IMR-90 (cell line): ENCODE results near the gene HSPA1L. TPM values are rescaled to one million over a fixed set of nuclear protein-coding genes. Genes with fewer than 3 reads are reported as not detected.

Source experiments
- ATAC-seq: fragments of 200-7000 bp; cut with Tn5 transposase; 2 replicates; pipeline ENCODE4 v1.9.1; 2020; ENCODE audit warnings: low read depth, mild to moderate bottlenecking, moderate library complexity
- BruUV-seq: library from RNA; stranded (reverse); fragments of 400-500 nt; replicated peaks from 2 replicates; lab custom pipeline; 2021; lab: Mats Ljungman, UMichigan
- CTCF ChIA-PET: fragments of 300-600 bp; formaldehyde crosslinking; extraction: SDS; loops from one replicate; lab custom pipeline; 2021; ENCODE audit warnings: antibody characterized with exemption; lab: Yijun Ruan, JAX
- POLR2A ChIA-PET: fragments of 300-600 bp; sonication (Branson Sonifier 250); formaldehyde crosslinking; loops from one replicate; lab custom pipeline; 2022; ENCODE audit warnings: antibody characterized with exemption; ENCODE audit not compliant: unreplicated experiment; lab: Charles Lee
- DNase-seq: peaks from one replicate; pipeline ENCODE4 v3.0.0; 2013
- H2AFZ ChIP-seq: replicated peaks from 2 replicates; pipeline ENCODE3; 2013; ENCODE audit warnings: low read length, mild to moderate bottlenecking; ENCODE audit not compliant: poor library complexity
- H2AK5ac ChIP-seq: 2 replicates; pipeline ENCODE4 v1.6.1; 2013; ENCODE audit warnings: low read depth, low read length, inconsistent platforms
- H2AK9ac ChIP-seq: replicated peaks from 2 replicates; pipeline ENCODE3; 2013; ENCODE audit warnings: mild to moderate bottlenecking, low read depth, low read length, moderate library complexity; ENCODE audit not compliant: poor library complexity
- H2BK120ac ChIP-seq: 2 replicates; pipeline ENCODE4 v1.6.1; 2013; ENCODE audit warnings: low read depth, low read length, inconsistent platforms
- H2BK15ac ChIP-seq: 3 replicates; pipeline ENCODE4 v1.6.1; 2013; ENCODE audit warnings: low read depth, low read length, inconsistent platforms
- H2BK20ac ChIP-seq: 2 replicates; pipeline ENCODE4 v1.6.1; 2013; ENCODE audit warnings: low read depth, mild to moderate bottlenecking, inconsistent platforms, low read length, moderate library complexity
- H2BK5ac ChIP-seq: 2 replicates; pipeline ENCODE4 v1.6.1; 2013; ENCODE audit warnings: mild to moderate bottlenecking, low read depth, low read length, inconsistent platforms; ENCODE audit not compliant: poor library complexity, severe bottlenecking
- H3K14ac ChIP-seq: replicated peaks from 2 replicates; pipeline ENCODE4 v1.6.1; 2013; ENCODE audit warnings: low read depth, low read length, inconsistent platforms
- H3K18ac ChIP-seq: 2 replicates; pipeline ENCODE4 v1.6.1; 2013; ENCODE audit warnings: low read depth, low read length, control low read depth
- H3K23ac ChIP-seq: 2 replicates; pipeline ENCODE4 v1.6.1; 2013; ENCODE audit warnings: low read depth, low read length, inconsistent platforms
- H3K27ac ChIP-seq: 2 replicates; pipeline ENCODE4 v1.5.1; 2013; ENCODE audit warnings: mild to moderate bottlenecking, control low read depth, low read length; ENCODE audit not compliant: insufficient read depth
- H3K27me3 ChIP-seq: 2 replicates; pipeline ENCODE4 v1.6.1; 2013; ENCODE audit warnings: low read length; ENCODE audit not compliant: control insufficient read depth, insufficient read depth
- H3K36me3 ChIP-seq: 2 replicates; pipeline ENCODE4 v1.6.1; 2013; ENCODE audit warnings: low read length, mixed read lengths; ENCODE audit not compliant: control insufficient read depth, insufficient read depth
- H3K4ac ChIP-seq: 2 replicates; pipeline ENCODE4 v1.6.1; 2013; ENCODE audit warnings: low read depth, low read length, inconsistent platforms
- H3K4me1 ChIP-seq: 2 replicates; pipeline ENCODE4 v1.6.1; 2013; ENCODE audit warnings: low read length, mixed read lengths; ENCODE audit not compliant: control insufficient read depth, insufficient read depth
- H3K4me2 ChIP-seq: 2 replicates; pipeline ENCODE4 v1.6.1; 2013; ENCODE audit warnings: low read depth, mild to moderate bottlenecking, control low read depth, low read length, moderate library complexity
- H3K4me3 ChIP-seq: 2 replicates; pipeline ENCODE4 v1.5.1; 2013; ENCODE audit warnings: low read depth, mild to moderate bottlenecking, control low read depth, low read length, moderate library complexity; ENCODE audit not compliant: insufficient read depth
- H3K56ac ChIP-seq: 2 replicates; pipeline ENCODE4 v1.6.1; 2013; ENCODE audit warnings: low read length, inconsistent platforms; ENCODE audit not compliant: insufficient read depth; ENCODE audit errors: extremely low read depth
- H3K79me1 ChIP-seq, 2 experiments: 2 replicates each; pipeline ENCODE4 v1.6.1; 2013; ENCODE audit warnings: low read length in 2 of 2, inconsistent platforms in 1 of 2, low read depth in 1 of 2
- H3K9ac ChIP-seq: 2 replicates; pipeline ENCODE4 v1.6.1; 2013; ENCODE audit warnings: low read depth, low read length, control low read depth
- H3K9me1 ChIP-seq: 2 replicates; pipeline ENCODE4 v1.6.1; 2013; ENCODE audit warnings: low read length, inconsistent platforms; ENCODE audit not compliant: insufficient read depth
- H3K9me3 ChIP-seq: 2 replicates; pipeline ENCODE4 v1.6.1; 2013; ENCODE audit warnings: low read length; ENCODE audit not compliant: control insufficient read depth, insufficient read depth
- H4K20me1 ChIP-seq: 2 replicates; pipeline ENCODE4 v1.6.1; 2013; ENCODE audit warnings: low read length, inconsistent platforms; ENCODE audit not compliant: insufficient read depth
- H4K5ac ChIP-seq: 2 replicates; pipeline ENCODE4 v1.6.1; 2013; ENCODE audit warnings: mild to moderate bottlenecking, low read depth, low read length, control low read depth
- H4K8ac ChIP-seq, 2 experiments: 2 replicates each; pipeline ENCODE4 v1.6.1; 2013; ENCODE audit warnings: low read depth in 2 of 2, low read length in 2 of 2, control low read depth in 1 of 2, inconsistent platforms in 1 of 2
- H4K91ac ChIP-seq: 2 replicates; pipeline ENCODE4 v1.6.1; 2013; ENCODE audit warnings: low read depth, low read length, inconsistent platforms; ENCODE audit not compliant: insufficient read depth
- BHLHE40 ChIP-seq: fragments of 150-350 bp; IDR thresholded peaks from 2 replicates; pipeline ENCODE4 v1.6.1; 2016; ENCODE audit warnings: mild to moderate bottlenecking, low read depth, low read length
- CTCF ChIP-seq: conservative IDR thresholded peaks from 2 replicates; pipeline ENCODE4 v1.5.1; 2012; ENCODE audit warnings: mild to moderate bottlenecking, low read depth, low read length, improper control_type of control experiment
- FOS ChIP-seq: fragments of 150-350 bp; IDR thresholded peaks from 2 replicates; pipeline ENCODE4 v1.6.1; 2016; ENCODE audit warnings: low read depth, low read length
- MAFK ChIP-seq: IDR thresholded peaks from 2 replicates; pipeline ENCODE4 v1.6.1; 2012; ENCODE audit warnings: low read depth, low read length, improper control_type of control experiment
- MAZ ChIP-seq: IDR thresholded peaks from 2 replicates; pipeline ENCODE4 v1.6.1; 2012; ENCODE audit warnings: low read depth, mild to moderate bottlenecking, low read length, improper control_type of control experiment, moderate library complexity, borderline replicate concordance
- NFE2L2 ChIP-seq: fragments of 150-350 bp; IDR thresholded peaks from 2 replicates; pipeline ENCODE4 v1.6.1; 2016; ENCODE audit warnings: low read depth, mild to moderate bottlenecking, low read length
- POLR2A ChIP-seq: IDR thresholded peaks from 2 replicates; pipeline ENCODE4 v1.6.1; 2012; ENCODE audit warnings: mild to moderate bottlenecking, low read depth, low read length
- RCOR1 ChIP-seq: IDR thresholded peaks from 2 replicates; pipeline ENCODE4 v1.6.1; 2012; ENCODE audit warnings: mild to moderate bottlenecking, low read length, improper control_type of control experiment; ENCODE audit not compliant: insufficient replicate concordance
- RFX5 ChIP-seq: IDR thresholded peaks from 2 replicates; pipeline ENCODE4 v1.8.0; 2012; ENCODE audit warnings: low read depth, mild to moderate bottlenecking, low read length, moderate library complexity
- SMC3 ChIP-seq: fragments of 150-350 bp; IDR thresholded peaks from 2 replicates; pipeline ENCODE4 v1.6.1; 2016; ENCODE audit warnings: low read depth, mild to moderate bottlenecking, antibody characterized with exemption, low read length, moderate library complexity
- WGBS, 2 experiments: methylation state at CpG; one replicate each; pipeline versions ENCODE4 v1.1.5 to v1.1.7; 2013; ENCODE audit warnings: missing lambda C conversion rate in 2 of 2; ENCODE audit not compliant: insufficient read length in 1 of 2; ENCODE audit errors: extremely low coverage in 2 of 2; 5-methylcytosine and 5-hydroxymethylcytosine counted together
- dilution Hi-C: fragments of 300-500 bp; cut with HindIII; formaldehyde crosslinking; loops from one replicate; pipeline ENCODE4 v1.14.3; 2018; ENCODE audit warnings: low sequenced_read_pairs; ENCODE audit not compliant: unreplicated experiment
- in situ Hi-C: fragments of 300-500 bp; cut with MboI; formaldehyde crosslinking; loops from 3 replicates; pipeline ENCODE4 v1.14.3; 2019; ENCODE audit warnings: low sequenced_read_pairs, inconsistent platforms, mixed read lengths
- intact Hi-C: fragments of 100-400 bp; cut with micrococcal nuclease; formaldehyde crosslinking; loops from 2 replicates; pipeline ENCODE4 v1.10.0; 2022
- polyA plus RNA-seq, 3 experiments: library from polyadenylated mRNA; depleted of rRNA; stranded (reverse); fragments of >200 nt; gene quantifications; 2 replicates each; pipeline ENCODE4 v1.2.3, GENCODE V29; 2012; ENCODE audit warnings: low replicate concordance in 1 of 3
- total RNA-seq: library from RNA; depleted of rRNA; stranded (reverse); fragments of >200 nt; gene quantifications from 2 replicates; pipeline ENCODE4 v1.2.3, GENCODE V29; 2012

The HSPA1L gene
- total and polyA plus RNA-seq, 2 of the 4 experiments (the other 2 are of a cell fraction): 0.97 to 1.3 TPM

- TF ChIP-seq MAZ: no peak
Measured at GRCh38 chr6:31850765-31851484, 35.8 kb upstream of the HSPA1L start (continued).

- CTCF ChIA-PET: interaction anchor here (0.6 kb wide), 1 partner anchor 16 kb away, joined by 4 read pairs; no protein-coding TSS in a partner anchor
- no peak overlapping the region for H2AK5ac ChIP-seq
- H3K4me3 ChIP-seq: no peak overlapping the region
- 83% methylated on average over 1 of the region's 2 CpGs; no CpG with 5 or more reads in 1 of the 2 experiments for WGBS, 2 experiments
- H4K8ac ChIP-seq: no peak overlapping the region
- dilution Hi-C loops (no loop called here), in situ Hi-C loops (no loop called here), intact Hi-C loops (no loop called here)
- no peak overlapping the region for H4K91ac ChIP-seq
- no peak overlapping the region for H3K14ac ChIP-seq
- no peak overlapping the region for H3K56ac ChIP-seq
- H4K5ac ChIP-seq: no peak overlapping the region
- no peak overlapping the region for H2AFZ ChIP-seq
- H3K27me3 ChIP-seq: no peaks in the 10 kb centered on the region
- no peak overlapping the region for H3K23ac ChIP-seq
- no peak overlapping the region for H2BK15ac ChIP-seq
- no peaks in the 10 kb centered on the region for H3K79me1 ChIP-seq
- no peak overlapping the region for H3K27ac ChIP-seq
- H3K9me3 ChIP-seq: no peaks in the 10 kb centered on the region
- no peak overlapping the region for H2AK9ac ChIP-seq
- no peaks in the 10 kb centered on the region for H4K20me1 ChIP-seq
- H3K4me1 ChIP-seq: peaks cover 2% of the 10 kb centered on the region
- H3K36me3 ChIP-seq: no peaks in the 10 kb centered on the region; the same call in 1 of the 2 replicates
- no peak overlapping the region for H3K18ac ChIP-seq
- H2BK20ac ChIP-seq: no peak overlapping the region
- BruUV-seq: no TSS peak
- H2BK120ac ChIP-seq: no peak overlapping the region
- no peak overlapping the region for H3K4me2 ChIP-seq
- H3K9me1 ChIP-seq: no peaks in the 10 kb centered on the region
- TF ChIP-seq RFX5 (no peak), SMC3 (no peak), MAZ (no peak), RCOR1 (no peak), POLR2A (no peak), BHLHE40 (no peak), FOS (no peak), NFE2L2 (no peak), MAFK (no peak), CTCF (no peak)
- no peak overlapping the region for H2BK5ac ChIP-seq
- DNase-seq (no peak), ATAC-seq (no peak)
- POLR2A ChIA-PET: no interaction called here
- no peak overlapping the region for H3K9ac ChIP-seq
- no peak overlapping the region for H3K4ac ChIP-seq
Measured at GRCh38 chr6:31847276-31847978, 32.3 kb upstream of the HSPA1L start.
